Measurements from ENCODE around the gene HNRNPC.

DNA sequence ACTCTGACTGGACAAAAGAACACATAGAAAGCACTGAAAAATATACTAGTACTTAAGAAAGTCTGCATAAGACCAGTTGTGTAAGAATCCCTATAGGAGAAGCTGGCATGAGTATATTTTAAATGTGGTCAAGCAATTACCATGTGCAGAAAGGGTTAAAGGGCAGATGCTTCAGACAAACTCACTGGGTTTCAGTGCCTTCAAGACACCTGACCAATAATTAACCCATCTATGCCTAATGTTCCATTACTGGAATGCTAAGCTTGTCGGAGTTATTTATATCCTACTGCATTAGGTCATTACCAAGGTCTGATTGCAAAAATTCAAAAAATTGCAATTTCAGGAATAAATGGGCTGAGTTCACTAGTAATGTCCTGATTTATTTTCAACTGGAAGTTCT, 41.3 kb downstream of the HNRNPC start:
- TF ChIP-seq, protein P1, sequence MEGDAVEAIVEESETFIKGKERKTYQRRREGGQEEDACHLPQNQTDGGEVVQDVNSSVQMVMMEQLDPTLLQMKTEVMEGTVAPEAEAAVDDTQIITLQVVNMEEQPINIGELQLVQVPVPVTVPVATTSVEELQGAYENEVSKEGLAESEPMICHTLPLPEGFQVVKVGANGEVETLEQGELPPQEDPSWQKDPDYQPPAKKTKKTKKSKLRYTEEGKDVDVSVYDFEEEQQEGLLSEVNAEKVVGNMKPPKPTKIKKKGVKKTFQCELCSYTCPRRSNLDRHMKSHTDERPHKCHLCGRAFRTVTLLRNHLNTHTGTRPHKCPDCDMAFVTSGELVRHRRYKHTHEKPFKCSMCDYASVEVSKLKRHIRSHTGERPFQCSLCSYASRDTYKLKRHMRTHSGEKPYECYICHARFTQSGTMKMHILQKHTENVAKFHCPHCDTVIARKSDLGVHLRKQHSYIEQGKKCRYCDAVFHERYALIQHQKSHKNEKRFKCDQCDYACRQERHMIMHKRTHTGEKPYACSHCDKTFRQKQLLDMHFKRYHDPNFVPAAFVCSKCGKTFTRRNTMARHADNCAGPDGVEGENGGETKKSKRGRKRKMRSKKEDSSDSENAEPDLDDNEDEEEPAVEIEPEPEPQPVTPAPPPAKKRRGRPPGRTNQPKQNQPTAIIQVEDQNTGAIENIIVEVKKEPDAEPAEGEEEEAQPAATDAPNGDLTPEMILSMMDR (IDR thresholded peaks at IDR 0.05), result no peak
- no peak for TF ChIP-seq NFE2L2 (conservative IDR thresholded peaks at IDR 0.05; ENCODE audit: low read length)
- TF ChIP-seq EP300 (IDR thresholded peaks at IDR 0.05), result no peak
- TF ChIP-seq, protein P2, sequence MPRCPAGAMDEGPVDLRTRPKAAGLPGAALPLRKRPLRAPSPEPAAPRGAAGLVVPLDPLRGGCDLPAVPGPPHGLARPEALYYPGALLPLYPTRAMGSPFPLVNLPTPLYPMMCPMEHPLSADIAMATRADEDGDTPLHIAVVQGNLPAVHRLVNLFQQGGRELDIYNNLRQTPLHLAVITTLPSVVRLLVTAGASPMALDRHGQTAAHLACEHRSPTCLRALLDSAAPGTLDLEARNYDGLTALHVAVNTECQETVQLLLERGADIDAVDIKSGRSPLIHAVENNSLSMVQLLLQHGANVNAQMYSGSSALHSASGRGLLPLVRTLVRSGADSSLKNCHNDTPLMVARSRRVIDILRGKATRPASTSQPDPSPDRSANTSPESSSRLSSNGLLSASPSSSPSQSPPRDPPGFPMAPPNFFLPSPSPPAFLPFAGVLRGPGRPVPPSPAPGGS (IDR thresholded peaks at IDR 0.05), result no peak
- TF ChIP-seq POLR2A (IDR thresholded peaks at IDR 0.05; ENCODE audit: low read length), result no peak
- TF ChIP-seq GATA3 (IDR thresholded peaks at IDR 0.05; ENCODE audit: borderline replicate concordance), result no peak
- TF ChIP-seq POLR2AphosphoS2 (conservative IDR thresholded peaks at IDR 0.05; ENCODE audit: low read length), result no peak
